ENCODE measurements around the gene GOLIM4. TPM values are rescaled to one million over a fixed set of nuclear protein-coding genes. Genes with fewer than 3 reads are reported as not detected.

The GOLIM4 gene
- total and polyA plus RNA-seq, 2 of the 13 experiments (the other 11 are each of a cell fraction or from before 2014, with no cell fraction given) = 10.9 to 47.7 TPM

GRCh38 chr3:168094877-168095610 is 680 bp downstream of the GOLIM4 start (continued):
- TF ChIP-seq HDAC2 (CRISPR knock-in tag; IDR thresholded peaks at IDR 0.05) (peak; percentile 55), ZNF839 (CRISPR knock-in tag; IDR thresholded peaks at IDR 0.05; ENCODE audit: borderline replicate concordance) (no peak), SOX13 (IDR thresholded peaks at IDR 0.05) (no peak), SOX13 (CRISPR knock-in tag; conservative IDR thresholded peaks at IDR 0.05 in 1 of 2, IDR thresholded peaks at IDR 0.05 in 1 of 2) (peak in 1 of 2 experiments; percentile 25; a peak in 1 of 4 replicates), PRDM15 (CRISPR knock-in tag; IDR thresholded peaks at IDR 0.05) (no peak), ZNF513 (CRISPR knock-in tag; conservative IDR thresholded peaks at IDR 0.05) (no peak), ZNF180 (CRISPR knock-in tag; IDR thresholded peaks at IDR 0.05; ENCODE audit: borderline replicate concordance, low read depth) (no peak), SP1 (IDR thresholded peaks at IDR 0.05) (no peak), SP1 (CRISPR knock-in tag; IDR thresholded peaks at IDR 0.05) (no peak), MLLT10 (CRISPR knock-in tag; IDR thresholded peaks at IDR 0.05) (no peak), ZNF251 (CRISPR knock-in tag; IDR thresholded peaks at IDR 0.05) (no peak), RFX3 (CRISPR knock-in tag; IDR thresholded peaks at IDR 0.05) (no peak), DMTF1 (CRISPR knock-in tag; IDR thresholded peaks at IDR 0.05) (no peak)
- TF ChIP-seq, protein P1, sequence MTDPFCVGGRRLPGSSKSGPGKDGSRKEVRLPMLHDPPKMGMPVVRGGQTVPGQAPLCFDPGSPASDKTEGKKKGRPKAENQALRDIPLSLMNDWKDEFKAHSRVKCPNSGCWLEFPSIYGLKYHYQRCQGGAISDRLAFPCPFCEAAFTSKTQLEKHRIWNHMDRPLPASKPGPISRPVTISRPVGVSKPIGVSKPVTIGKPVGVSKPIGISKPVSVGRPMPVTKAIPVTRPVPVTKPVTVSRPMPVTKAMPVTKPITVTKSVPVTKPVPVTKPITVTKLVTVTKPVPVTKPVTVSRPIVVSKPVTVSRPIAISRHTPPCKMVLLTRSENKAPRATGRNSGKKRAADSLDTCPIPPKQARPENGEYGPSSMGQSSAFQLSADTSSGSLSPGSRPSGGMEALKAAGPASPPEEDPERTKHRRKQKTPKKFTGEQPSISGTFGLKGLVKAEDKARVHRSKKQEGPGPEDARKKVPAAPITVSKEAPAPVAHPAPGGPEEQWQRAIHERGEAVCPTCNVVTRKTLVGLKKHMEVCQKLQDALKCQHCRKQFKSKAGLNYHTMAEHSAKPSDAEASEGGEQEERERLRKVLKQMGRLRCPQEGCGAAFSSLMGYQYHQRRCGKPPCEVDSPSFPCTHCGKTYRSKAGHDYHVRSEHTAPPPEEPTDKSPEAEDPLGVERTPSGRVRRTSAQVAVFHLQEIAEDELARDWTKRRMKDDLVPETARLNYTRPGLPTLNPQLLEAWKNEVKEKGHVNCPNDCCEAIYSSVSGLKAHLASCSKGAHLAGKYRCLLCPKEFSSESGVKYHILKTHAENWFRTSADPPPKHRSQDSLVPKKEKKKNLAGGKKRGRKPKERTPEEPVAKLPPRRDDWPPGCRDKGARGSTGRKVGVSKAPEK (CRISPR knock-in tag; IDR thresholded peaks at IDR 0.05; ENCODE audit: borderline replicate concordance) = no peak
- TF ChIP-seq, protein P2, sequence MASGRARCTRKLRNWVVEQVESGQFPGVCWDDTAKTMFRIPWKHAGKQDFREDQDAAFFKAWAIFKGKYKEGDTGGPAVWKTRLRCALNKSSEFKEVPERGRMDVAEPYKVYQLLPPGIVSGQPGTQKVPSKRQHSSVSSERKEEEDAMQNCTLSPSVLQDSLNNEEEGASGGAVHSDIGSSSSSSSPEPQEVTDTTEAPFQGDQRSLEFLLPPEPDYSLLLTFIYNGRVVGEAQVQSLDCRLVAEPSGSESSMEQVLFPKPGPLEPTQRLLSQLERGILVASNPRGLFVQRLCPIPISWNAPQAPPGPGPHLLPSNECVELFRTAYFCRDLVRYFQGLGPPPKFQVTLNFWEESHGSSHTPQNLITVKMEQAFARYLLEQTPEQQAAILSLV (CRISPR knock-in tag; IDR thresholded peaks at IDR 0.05; ENCODE audit: borderline replicate concordance) = no peak

Data from HepG2 (cell line).